Measurements from ENCODE around the gene KRT23. TPM values are rescaled to one million over a fixed set of nuclear protein-coding genes. Genes with fewer than 3 reads are reported as not detected.
A peak's percentile ranks its signal among the peaks of the same experiment; 100 is the strongest.

KRT23 gene, protein sequence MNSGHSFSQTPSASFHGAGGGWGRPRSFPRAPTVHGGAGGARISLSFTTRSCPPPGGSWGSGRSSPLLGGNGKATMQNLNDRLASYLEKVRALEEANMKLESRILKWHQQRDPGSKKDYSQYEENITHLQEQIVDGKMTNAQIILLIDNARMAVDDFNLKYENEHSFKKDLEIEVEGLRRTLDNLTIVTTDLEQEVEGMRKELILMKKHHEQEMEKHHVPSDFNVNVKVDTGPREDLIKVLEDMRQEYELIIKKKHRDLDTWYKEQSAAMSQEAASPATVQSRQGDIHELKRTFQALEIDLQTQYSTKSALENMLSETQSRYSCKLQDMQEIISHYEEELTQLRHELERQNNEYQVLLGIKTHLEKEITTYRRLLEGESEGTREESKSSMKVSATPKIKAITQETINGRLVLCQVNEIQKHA
- 0.23 TPM for polyA plus RNA-seq (ENCODE audit: insufficient read length)

DNA sequence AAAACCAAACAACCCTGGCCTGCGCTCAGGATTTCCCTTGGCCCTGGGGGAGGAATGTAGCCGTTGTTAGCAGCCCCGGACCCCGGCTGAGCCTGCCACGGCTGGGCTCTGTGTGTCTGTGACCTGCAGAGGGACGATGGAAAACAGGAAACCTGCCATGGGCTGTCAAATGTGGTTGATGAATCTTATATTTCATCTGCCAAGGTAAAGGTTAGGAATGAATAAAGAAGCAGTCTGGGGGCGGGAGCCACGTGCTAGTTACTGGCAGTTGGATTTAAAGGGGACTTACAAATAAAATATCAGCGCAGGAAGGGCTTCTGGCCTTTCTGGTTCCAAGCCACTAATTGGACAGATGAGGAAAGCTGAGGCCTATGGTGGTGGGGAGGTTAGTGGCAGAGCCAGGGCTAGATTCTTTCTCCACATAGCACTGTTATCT, at the start of gene KRT23:
KRT23 (minus strand) TSS at position 263 of the 436 bp plus-strand sequence. CDS start 1,043 bp downstream, outside the sequence.
- no peak for DNase-seq

DNA sequence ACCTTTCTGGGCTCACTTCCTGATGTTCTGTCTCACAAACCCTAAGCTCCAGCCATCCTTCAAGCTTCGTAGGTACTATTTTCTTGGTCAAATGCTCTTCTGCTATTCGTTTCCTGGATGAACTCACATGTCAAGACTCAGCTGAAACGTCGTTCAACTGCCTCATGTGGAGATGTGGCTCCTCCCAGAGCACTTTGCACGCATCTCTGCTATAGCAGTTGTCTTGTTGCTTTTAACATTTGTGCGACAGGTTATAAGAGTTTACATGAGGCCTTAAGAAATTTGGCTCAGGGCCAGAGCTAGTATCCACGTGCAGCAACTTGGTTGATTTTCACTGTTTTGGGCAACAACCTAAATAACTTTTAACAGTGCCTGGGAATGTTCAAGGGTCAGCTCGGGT, 49.5 kb upstream of the KRT23 start:
- no peak for DNase-seq

DNA sequence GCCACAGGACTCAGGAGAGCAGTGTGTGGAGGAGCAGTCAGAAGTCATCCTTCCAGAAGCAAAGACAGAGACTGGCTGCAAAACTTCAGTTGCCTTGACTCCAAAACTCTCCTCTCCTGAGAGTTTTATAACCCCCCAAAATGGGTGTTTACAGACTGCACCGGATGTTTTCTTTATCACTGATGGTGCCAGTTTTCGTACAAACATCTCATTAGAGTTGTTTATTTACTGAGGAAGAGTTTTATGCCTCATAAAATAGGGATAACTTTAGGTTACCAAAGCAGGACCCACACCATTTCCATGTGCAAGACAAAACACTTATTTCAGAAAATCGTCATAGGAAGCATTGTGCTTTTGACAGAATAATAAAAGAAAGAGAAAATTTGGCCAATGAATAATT, 46.8 kb upstream of the KRT23 start, which contains the start of gene KRT40:
KRT40 (minus strand) TSS at position 101 of the 400 bp plus-strand sequence; CDS start at position 48, 53 bp downstream.
- DNase-seq: no peak

DNA sequence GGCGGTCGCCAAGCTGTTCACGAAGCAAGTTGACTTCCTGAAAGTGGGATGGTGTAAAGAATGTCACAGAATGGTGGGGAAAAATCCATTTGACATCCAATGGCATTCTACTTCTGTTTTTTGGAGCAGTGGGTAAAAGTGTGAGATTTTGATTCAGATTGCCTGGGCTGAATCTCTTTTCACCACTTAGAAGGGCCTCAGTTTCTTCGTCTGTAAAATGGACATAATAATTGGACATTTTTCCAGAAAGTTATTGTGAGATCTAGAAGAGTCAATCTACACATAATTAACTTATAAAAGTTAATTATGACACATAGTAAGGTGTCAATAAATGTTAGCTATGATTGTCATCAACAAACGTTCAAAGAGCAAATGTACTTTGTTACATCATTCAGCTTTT, 43.7 kb upstream of the KRT23 start:
- DNase-seq: no peak

DNA sequence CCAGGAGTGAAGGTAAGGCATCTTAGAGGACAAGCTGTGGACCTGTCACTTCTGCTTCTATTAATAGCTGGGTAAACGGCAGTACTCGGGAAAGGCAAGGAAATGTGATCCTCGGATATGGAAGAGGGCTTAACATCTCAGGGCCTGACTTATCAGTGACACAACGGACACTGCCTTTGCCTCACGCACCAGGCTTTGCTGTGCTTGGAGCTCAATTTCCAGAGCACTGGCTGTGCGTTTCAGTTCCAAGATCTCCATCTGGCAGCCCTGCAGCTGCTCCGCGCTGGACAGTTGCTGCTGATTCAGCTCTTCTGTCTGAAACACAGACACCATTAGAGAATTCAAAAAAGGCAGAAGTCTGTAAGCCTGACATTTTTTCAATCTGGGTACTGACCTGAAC, 43.1 kb upstream of the KRT23 start:
- DNase-seq: peak; percentile 23

DNA sequence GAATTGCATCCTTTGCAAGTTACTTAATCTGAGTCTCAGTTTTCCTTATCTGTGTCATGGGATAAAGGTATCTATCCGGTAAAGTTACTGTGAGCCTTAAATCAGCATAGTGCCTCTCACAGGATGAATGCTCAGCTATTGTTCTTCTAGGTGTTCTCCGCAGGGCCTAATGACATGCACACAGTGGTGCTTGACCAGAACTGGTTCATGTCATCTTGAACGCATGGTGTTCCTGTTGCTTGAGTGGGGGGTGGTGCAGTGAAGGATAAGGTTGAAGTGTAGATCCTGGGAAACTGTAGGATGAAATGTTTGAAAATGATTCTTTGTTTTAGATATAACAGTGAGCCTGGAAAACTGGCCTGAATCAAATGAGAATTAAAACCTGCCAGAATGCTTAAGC, 42.7 kb upstream of the KRT23 start:
- no peak for DNase-seq

DNA sequence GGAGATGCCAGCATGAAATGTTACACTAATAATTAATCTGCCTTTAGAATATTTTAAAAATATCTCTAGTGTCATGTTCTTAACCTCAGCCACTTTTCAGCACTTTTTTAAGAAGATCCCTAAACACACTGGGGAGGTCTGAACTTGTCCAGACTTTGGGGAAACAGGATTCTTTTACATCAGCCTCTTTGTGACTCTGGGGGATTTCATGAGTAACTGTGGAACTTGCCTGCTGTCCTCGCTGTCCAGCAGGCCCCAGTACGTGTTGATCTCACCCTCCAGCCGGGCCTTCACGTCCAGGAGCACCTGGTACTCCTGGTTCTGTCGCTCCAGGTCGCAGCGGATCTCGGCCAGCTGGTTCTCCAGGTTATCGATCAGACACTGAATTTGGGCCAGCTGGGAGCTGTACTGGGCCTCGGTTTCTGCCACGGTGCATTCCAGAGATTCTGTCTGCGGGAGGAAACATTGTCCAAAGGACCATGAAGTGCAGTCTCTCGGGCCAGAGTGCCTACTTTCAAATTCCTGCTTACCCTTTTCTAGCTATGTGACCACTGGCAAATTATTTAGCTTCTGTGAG, 41.2 kb upstream of the KRT23 start:
- DNase-seq: no peak

DNA sequence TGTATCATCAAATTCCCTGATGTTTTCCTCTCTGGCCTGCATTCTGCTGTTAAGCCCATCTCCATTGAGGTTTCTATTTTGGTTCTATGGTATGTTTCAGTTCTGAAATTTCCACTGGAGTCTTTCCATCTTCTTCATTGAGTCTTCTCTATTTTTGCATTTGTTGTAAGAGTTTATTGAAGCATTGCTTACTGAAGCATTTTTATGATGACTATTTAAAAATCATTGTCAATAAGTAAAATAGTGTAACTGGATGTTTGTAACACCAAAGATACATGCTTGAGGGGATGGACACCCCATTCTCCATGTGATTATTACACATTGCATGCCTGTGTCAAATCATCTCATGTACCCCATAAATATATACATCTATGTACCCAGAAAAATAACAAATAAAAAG, 38.1 kb upstream of the KRT23 start:
- no peak for DNase-seq

DNA sequence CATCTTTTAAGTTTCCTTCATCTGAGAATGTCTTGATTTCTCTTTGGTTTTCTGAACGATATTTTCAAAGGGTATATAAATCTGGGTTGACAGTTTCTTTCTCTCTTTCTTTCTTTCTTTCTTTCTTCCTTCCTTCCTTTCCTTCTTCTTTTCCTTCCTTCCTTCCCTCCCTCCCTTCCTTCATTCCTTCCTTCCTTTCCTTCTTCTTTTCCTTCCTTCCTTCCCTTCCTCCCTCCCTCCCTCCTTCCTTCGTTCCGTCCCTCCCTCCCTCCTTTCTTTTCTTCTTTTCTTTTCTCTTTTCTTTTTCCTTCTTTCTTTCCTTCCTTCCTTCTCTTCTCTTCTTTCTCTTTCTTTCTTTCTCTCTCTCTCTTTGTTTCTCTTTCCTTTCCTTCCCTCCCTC, 36.9 kb upstream of the KRT23 start:
- DNase-seq: no peak

DNA sequence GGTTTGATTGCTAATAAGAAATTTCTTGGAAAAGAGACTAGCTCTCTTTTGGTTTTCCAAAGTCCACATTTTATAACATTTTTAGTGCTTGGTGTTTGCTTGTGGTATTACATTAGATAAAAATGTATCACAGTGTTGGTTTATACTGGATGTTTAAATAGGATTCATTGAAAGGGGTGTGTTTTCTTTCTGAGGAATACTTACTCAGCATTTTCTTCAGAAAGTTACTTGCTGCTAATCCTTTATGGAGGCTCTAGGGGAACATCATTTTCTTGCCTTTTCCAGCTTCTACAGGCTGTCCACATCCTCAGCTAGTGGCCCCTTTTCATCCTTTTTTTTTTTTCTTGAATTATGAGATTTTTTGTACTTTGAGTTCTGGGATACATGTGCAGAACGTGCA, 30.1 kb upstream of the KRT23 start:
- DNase-seq: no peak

DNA sequence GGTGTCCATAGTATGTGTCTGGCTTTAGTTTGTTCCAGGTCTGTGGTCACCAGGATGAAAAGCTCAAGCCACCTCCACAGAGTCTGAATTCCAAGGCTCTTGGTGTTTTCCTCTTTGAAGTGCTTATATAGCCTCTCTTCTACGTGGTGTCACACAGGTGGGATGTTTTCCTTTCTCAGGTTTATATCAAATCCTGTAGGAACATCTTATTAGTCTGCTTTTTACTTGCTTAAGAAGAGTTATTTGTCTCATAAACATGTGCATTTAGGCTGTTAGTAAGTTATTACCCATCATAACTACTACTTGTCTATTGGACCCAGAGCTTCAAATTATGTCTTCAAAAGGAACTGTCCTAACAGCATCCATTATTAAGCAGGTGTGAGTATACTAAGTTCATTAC, 29.4 kb upstream of the KRT23 start, which contains the start of gene KRT39:
KRT39 (minus strand) TSS at position 101 of the 400 bp plus-strand sequence; CDS start at position 9, 92 bp downstream.
- DNase-seq: no peak

DNA sequence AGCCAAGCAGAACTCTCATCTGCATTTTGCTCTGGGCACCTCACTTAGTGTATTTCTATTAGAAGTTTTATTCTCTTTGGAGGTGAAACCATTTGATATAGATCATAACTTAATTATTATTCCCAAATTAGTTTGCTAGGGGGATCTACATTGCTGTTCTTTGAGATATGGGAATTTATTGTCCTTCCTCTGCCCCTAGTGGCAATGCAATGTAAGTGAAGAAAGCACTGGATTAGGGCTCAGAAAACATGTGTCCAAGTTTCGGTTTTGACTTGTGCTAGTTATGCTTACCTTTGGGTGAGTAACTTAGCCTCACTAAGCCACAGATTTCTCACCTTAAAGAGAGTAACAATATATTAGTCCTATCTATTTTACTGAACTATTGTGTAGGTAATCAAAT, 26.4 kb upstream of the KRT23 start:
- no peak for DNase-seq

DNA sequence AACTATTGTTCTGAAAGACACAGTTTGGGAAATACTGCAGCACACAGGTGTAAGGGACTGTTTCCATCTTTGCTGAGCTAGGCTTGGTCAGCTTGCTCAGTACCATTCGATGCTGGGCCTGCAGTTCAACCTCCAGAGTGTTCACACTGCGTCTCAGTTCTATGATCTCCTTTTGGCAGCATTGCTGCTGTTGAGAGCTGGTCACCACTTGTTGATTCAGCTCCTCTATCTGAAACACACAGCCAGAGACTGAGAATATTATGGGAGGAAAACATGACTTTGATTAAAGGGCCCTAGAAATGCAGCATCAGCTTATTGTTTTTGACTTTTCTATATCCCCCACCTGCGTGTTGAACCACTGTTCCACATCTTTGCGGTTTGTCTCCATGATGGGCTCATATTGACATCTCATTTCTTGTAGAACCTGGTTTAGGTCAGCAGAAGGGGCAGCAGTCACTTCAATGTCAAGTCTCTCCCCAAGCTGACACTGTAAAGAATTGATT, 24.7 kb upstream of the KRT23 start:
- DNase-seq: no peak

DNA sequence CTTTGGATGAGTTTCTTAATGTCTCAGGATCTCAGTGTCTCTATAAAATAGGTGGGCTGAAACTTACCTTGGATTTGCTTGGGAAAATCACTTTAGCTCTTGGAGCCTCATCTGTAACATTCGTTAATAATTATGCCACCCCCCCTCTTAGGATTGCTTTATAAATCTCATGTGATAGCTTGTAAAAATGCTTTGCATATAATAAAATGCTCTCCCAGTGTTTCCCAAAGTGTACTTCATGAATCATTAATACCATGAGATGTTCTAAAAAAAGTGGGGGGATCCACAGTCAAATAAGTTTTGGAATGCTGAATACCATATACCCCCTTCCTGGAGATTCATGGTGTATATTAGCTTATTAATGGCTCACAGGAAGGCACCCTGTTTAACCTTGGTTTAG, 24.1 kb upstream of the KRT23 start:
- DNase-seq: no peak

DNA sequence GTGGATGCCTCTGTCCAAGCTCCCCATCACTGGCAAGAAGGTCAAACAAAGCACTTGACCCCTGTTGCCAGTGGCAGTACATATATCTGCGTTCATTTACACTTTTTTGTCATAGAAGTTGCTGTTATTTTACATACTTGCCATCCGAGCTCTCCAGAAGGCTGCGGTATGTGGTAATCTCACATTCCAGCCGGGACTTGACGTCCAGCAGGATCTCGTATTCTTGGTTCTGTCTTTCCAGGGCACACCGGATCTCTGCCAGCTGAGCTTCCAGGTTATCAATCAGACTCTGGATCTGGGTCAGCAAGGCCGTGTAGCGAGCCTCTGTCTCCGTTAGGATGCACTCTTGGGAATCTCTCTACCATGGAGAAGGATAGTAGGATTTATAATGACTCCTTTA, 22.7 kb upstream of the KRT23 start:
- no peak for DNase-seq

DNA sequence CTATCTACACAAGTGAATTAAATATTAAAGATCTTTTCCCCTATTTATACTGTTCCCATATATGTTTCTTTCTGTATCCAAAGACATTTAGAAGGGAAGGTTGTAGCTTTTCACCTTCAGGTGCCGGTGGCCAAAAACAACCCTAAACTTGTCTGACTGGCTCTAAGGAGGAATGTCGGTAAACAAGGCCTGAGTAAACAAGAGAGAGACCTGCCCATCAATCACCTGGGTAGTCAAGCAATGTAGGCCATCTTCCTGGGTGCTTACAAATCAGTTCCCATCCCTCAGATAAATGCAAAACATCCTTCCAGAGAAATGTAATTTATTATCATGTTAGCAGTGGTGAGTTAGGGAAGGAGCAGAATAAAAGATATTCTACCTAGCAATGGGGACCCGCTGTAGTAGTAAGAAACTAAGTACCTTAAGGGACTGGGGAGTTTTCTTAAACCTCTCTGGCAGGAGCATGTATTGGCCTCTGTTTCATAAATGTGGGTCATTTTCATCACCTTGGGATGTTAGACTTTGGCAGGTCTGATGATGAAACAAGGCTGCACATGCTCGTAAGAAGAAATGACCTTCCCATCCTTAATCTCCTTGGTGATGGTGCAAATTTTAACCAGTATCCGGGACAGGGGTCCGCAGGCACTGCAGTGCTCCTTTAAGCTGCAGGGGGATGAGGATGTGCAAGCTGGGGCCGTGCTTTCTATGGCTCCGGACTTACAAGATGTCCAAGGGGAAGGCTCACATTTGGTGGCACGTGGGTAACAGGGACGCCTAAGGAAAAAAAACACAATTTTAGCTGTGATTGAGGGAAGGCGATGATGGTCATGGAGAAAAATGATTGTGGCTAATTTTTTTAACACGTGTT, 20.9 kb upstream of the KRT23 start:
- DNase-seq: no peak

DNA sequence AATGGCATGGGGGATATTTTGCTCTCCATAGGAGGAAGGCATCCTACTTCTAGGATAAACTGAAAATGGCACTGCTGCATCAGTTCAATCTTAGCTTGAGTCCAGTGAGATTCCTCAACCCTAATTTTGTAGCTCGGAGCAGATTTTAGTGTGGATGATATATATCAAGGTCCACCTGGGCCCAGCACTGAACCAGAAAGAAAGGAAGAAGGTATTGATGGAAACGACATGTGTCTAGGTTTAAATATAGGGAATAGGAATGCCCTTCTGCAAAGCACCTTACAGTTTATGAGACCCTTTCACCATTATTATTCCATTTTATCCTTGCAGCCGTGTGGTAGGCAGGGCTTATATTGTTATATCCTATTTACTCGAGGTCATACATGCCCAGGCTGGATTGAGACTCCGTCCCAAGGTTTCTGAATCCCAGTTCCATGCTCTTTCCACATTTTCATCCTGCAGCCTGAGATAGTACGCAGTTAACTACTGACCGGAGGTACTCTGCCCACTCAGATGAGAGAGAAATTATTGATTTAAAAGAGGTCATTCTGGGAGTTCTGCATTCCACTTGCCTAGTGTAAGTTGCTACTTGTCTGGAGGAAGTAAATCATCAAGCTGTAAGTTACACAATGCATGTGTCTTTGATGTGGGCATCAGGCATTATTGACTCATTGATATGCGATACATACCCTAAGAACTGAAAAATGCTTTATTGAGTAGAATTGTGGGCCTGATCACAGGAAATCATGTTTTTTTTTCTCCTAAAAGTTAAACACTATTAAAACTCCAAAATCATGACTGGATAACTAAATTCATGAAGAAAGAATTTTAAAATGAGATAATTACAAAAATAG, 19.2 kb upstream of the KRT23 start:
- DNase-seq: no peak

DNA sequence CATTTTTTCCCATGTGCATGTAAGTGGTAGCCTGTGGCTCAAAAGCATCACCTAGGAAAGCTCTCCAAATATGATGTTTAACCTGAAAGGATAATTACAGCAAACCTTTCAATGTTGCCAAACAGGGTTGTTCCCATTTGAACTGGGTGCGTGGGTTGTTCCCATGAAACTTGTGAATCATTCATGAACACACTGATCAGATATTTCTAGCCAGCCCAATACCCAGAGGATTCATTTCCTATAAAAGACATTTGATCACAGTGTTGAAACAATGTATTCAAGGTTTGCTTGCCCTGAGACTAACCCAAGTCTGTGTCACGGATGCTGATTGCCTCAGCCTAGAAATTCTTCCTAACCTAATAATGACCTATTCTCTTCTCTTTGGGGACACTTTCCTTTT, 16.4 kb upstream of the KRT23 start:
- DNase-seq: no peak

DNA sequence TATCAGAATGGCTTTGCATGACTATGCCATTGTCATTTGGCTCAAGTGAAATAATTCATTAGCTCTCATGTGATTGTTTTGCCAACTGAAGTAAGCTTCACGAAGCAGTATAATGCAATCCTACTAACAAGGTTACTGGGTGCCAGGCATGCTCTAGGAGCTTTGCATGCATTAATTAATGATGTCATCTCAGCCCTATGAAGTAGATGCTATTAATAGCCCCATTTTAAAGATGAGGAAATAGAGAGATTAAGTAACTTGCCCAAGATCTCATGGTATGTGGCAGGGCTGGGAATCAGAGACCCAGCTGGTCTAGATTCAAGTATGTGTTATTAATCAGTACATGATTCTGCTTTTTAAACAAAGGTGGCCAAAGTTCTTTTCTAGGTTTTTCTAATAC, 15.2 kb upstream of the KRT23 start:
- no peak for DNase-seq

DNA sequence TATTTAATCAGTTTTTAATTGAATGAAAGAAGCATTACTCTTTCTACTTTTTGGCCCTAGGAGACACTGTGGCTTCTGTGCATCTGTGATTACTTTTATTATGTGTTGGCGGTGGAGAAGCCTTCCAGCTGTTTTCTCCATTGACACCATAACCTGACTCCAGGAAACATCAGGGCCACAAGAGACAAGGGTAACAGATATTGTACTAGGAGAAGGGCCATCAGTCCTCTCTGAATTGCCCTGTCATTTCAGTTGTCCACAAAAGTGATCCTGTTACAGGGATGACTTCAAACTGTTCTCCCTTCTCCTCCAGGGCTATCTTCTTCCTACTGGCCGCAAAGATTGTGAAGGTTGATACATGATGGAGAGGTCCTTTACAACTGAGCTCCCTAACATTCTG, 14.7 kb upstream of the KRT23 start:
- DNase-seq: no peak

DNA sequence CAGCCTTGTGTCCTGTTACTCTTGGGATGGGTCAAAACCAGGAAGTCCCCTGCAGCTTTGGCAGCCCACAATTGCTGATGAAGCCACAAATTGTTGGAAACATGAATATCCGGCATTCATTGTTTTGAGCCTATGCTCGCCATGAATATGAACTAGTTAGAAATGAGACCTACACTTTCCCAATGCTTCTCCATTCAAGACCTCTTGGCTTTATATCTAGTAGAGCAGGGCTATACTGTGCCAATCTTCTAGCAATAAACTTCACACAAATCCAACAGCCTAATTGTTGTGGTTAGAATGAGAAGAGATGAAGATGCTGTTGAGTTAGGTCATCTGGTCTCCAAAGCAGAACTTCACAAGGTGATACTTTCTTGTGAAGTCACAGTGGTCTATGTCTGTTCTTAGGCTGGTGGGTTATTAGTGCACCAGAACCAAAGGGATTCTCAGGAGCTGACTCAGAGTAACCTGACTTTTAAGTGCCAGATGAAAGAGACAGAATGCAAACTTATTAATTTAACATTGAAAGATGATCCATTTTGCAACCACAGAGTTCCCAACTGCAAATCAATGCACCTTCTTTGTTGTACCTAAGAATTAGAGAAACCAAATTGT, 13.7 kb upstream of the KRT23 start:
- DNase-seq: no peak
